ENCODE data around the gene PRPF40B. TPM values are rescaled to one million over a fixed set of nuclear protein-coding genes. Genes with fewer than 3 reads are reported as not detected.

The PRPF40B gene
- total and polyA plus RNA-seq, 9 of the 15 experiments (the other 6 are each of a cell fraction or from before 2014, with no cell fraction given), result 0.55 to 10.6 (median 4.8) TPM

GRCh38 chr12:49662998-49663843 lies 39.9 kb downstream of the PRPF40B start (continued):
- 0 out of 2 replicates have a peak, but pooled peaks have one; percentile 19 for TF ChIP-seq L3MBTL2 (IDR thresholded peaks at IDR 0.05)
- no peak for TF ChIP-seq ZNF655 (CRISPR knock-in tag; IDR thresholded peaks at IDR 0.05)
- TF ChIP-seq ETV6 (IDR thresholded peaks at IDR 0.05; ENCODE audit: borderline replicate concordance in 1 of 2, low read depth in 2 of 2, low read length in 1 of 2), result peak; percentile 87 to 93; a peak in 3 of 4 replicates
- no peak for TF ChIP-seq ETV6 (CRISPR knock-in tag; IDR thresholded peaks at IDR 0.05; ENCODE audit: borderline replicate concordance)
- TF ChIP-seq ZNF76 (CRISPR knock-in tag; IDR thresholded peaks at IDR 0.05; ENCODE audit: borderline replicate concordance), result no peak
- TF ChIP-seq GABPB1 (CRISPR knock-in tag; IDR thresholded peaks at IDR 0.05), result peak; percentile 53; the same call in 1 of the 2 replicates
- no peak for TF ChIP-seq ZNF354B (CRISPR knock-in tag; IDR thresholded peaks at IDR 0.05)
- 0 out of 2 replicates have a peak, but pooled peaks have one; percentile 44 for TF ChIP-seq ZNF197 (CRISPR knock-in tag; IDR thresholded peaks at IDR 0.05; ENCODE audit: low read depth)
- no peak for TF ChIP-seq DNMT1 (IDR thresholded peaks at IDR 0.05)
- TF ChIP-seq CEBPG (CRISPR knock-in tag; IDR thresholded peaks at IDR 0.05), result peak; percentile 81
- no peak for TF ChIP-seq CEBPG (tag; conservative IDR thresholded peaks at IDR 0.05 in 1 of 2, IDR thresholded peaks at IDR 0.05 in 1 of 2)
- peak; percentile 84 for TF ChIP-seq MEF2D (tag; conservative IDR thresholded peaks at IDR 0.05; ENCODE audit: low read depth)
- peak; percentile 99 for TF ChIP-seq MEF2A (IDR thresholded peaks at IDR 0.05; ENCODE audit: control insufficient read depth, low read depth, low read length)
- no peak for TF ChIP-seq RBBP5 (IDR thresholded peaks at IDR 0.05; ENCODE audit: borderline replicate concordance, insufficient read depth, low read length, poor library complexity, severe bottlenecking)
- peak; percentile 44; the same call in 1 of the 2 replicates for TF ChIP-seq ELF1 (tag; IDR thresholded peaks at IDR 0.05)
- peak; percentile 86 for TF ChIP-seq ATF3 (IDR thresholded peaks at IDR 0.05)
- TF ChIP-seq ATF3 (CRISPR knock-in tag; conservative IDR thresholded peaks at IDR 0.05), result no peak
- no peak for TF ChIP-seq GMEB1 (CRISPR knock-in tag; IDR thresholded peaks at IDR 0.05)
- no peak for TF ChIP-seq MECOM (CRISPR knock-in tag; IDR thresholded peaks at IDR 0.05)
- no peak for TF ChIP-seq EGR1 (conservative IDR thresholded peaks at IDR 0.05)
- TF ChIP-seq PHB (CRISPR knock-in tag; IDR thresholded peaks at IDR 0.05), result no peak
- no peak for TF ChIP-seq GTF2F1 (IDR thresholded peaks at IDR 0.05; ENCODE audit: low read depth, low read length)
- TF ChIP-seq JUND (IDR thresholded peaks at IDR 0.05; ENCODE audit: borderline replicate concordance, low read depth, low read length), result peak; percentile 49; the same call in 1 of the 2 replicates
- peak; percentile 40; the same call in 1 of the 3 replicates for TF ChIP-seq JUND (tag; IDR thresholded peaks at IDR 0.05; ENCODE audit: borderline replicate concordance, low read depth, low read length)

Measured in K562 (cell line).